NCI-H2081 (cell line): ENCODE data around the gene TNS2.

Source experiments
- DNase-seq, 2 experiments: peaks; one replicate each; lab custom pipeline; 2025; lab: John Stamatoyannopoulos, UW

The TNS2 gene

GRCh38 chr12:53113951-53114350 is 64.1 kb downstream of the TNS2 start:
- DNase-seq = no peak
